Measurements from ENCODE around the gene SMG6. TPM values are rescaled to one million over a fixed set of nuclear protein-coding genes. Genes with fewer than 3 reads are reported as not detected.

The SMG6 gene
- total and polyA plus RNA-seq, 8 donors: 17.0 to 102 (median 24.4) TPM

- no peaks in the 10 kb centered on the region for H3K9me3 ChIP-seq
- peak in 1 of 3 donors; percentile 79 for TF ChIP-seq POLR2AphosphoS5 (IDR thresholded peaks at IDR 0.05)
- no peak for TF ChIP-seq CTCF (IDR thresholded peaks at IDR 0.05)
- H3K27ac ChIP-seq: peak overlapping the region in 4 of 5 donors; percentile 14 to 42 (median 18)
- intact Hi-C loops (cut with DNase I; ENCODE audit: low total_unique reads): loop anchor here (10.0 kb wide), 1 partner anchor 53 kb away; no protein-coding TSS in a partner anchor
- no peaks in the 10 kb centered on the region for H3K36me3 ChIP-seq
- 26 to 49% (median 41%) methylated on average over 13 to 15 of the region's 15 CpGs for WGBS, 5 donors
- DNase-seq: peak; percentile 56 to 91
- H3K4me3 ChIP-seq: no peak overlapping the region
- H3K4me1 ChIP-seq: peaks cover 11 to 31% (median 20%) of the 10 kb centered on the region in 4 donors
- no peaks in the 10 kb centered on the region for H3K27me3 ChIP-seq
Measured at GRCh38 chr17:2101448-2102257, 201.9 kb downstream of the SMG6 start.

GRCh38 chr17:2095536-2095910 is 208.1 kb downstream of the SMG6 start:
- no peak for DNase-seq
- Histone ChIP-seq H3K9me3 (no peaks in the 10 kb centered on the region), H3K4me1 (peaks cover 13 to 44% (median 32%) of the 10 kb centered on the region in 4 donors), H3K4me3 (no peak overlapping the region), H3K36me3 (no peaks in the 10 kb centered on the region), H3K27ac (peak overlapping the region in 3 of 5 donors; percentile 43 to 63 (median 59)), H3K27me3 (no peaks in the 10 kb centered on the region)
- TF ChIP-seq POLR2A (IDR thresholded peaks at IDR 0.05) (no peak), EP300 (IDR thresholded peaks at IDR 0.05) (no peak), POLR2AphosphoS5 (IDR thresholded peaks at IDR 0.05) (no peak), CTCF (IDR thresholded peaks at IDR 0.05) (no peak)
- 72 to 88% (median 84%) methylated on average over 10 of the region's 10 CpGs for WGBS, 5 donors
- intact Hi-C loops (cut with DNase I; ENCODE audit: low total_unique reads): no loop called here

- Histone ChIP-seq H3K9me3 (no peaks in the 10 kb centered on the region), H3K27ac (peak overlapping the region in 4 of 5 donors; percentile 16 to 63 (median 51)), H3K27me3 (no peaks in the 10 kb centered on the region), H3K4me1 (peaks cover 15 to 50% (median 37%) of the 10 kb centered on the region in 4 donors), H3K36me3 (no peaks in the 10 kb centered on the region), H3K4me3 (no peak overlapping the region)
- 35 to 56% (median 41%) methylated on average over 11 to 12 of the region's 12 CpGs for WGBS, 5 donors
- intact Hi-C loops (cut with DNase I; ENCODE audit: low total_unique reads): no loop called here
- TF ChIP-seq EP300 (IDR thresholded peaks at IDR 0.05): no peak
- TF ChIP-seq POLR2A (IDR thresholded peaks at IDR 0.05): no peak
- peak in 5 of 7 experiments; percentile 57 to 91 (median 67) for TF ChIP-seq CTCF (IDR thresholded peaks at IDR 0.05)
- peak in 2 of 3 donors; percentile 15 to 66 for TF ChIP-seq POLR2AphosphoS5 (IDR thresholded peaks at IDR 0.05)
- peak; percentile 87 to 88 for DNase-seq
Measured at GRCh38 chr17:2094891-2095535, 208.6 kb downstream of the SMG6 start.

- DNase-seq: peak in 1 of 2 donors; percentile 77
- peak overlapping the region in 4 of 5 donors; percentile 14 to 92 (median 62) for H3K27ac ChIP-seq
- 23 to 59% (median 40%) methylated on average over 5 of the region's 5 CpGs for WGBS, 5 donors
- no peaks in the 10 kb centered on the region for H3K27me3 ChIP-seq
- TF ChIP-seq POLR2A (IDR thresholded peaks at IDR 0.05): no peak
- no peaks in the 10 kb centered on the region for H3K36me3 ChIP-seq
- intact Hi-C loops (cut with DNase I; ENCODE audit: low total_unique reads): no loop called here
- peaks cover 27 to 66% (median 54%) of the 10 kb centered on the region in 4 donors for H3K4me1 ChIP-seq
- H3K9me3 ChIP-seq: no peaks in the 10 kb centered on the region
- H3K4me3 ChIP-seq: no peak overlapping the region
Measured at GRCh38 chr17:2093349-2093748, 210.2 kb downstream of the SMG6 start.
